ENCODE data around the gene ZFPM1.
"Not testable (repeated sequence)": the region's sequence is repeated elsewhere in the genome, so short reads cannot be mapped to it uniquely, and the experiment has no call there.

The ZFPM1 gene

GRCh38 chr16:88484505-88485365, 31.7 kb downstream of the ZFPM1 start:
- DNase-seq = no peak

DNA sequence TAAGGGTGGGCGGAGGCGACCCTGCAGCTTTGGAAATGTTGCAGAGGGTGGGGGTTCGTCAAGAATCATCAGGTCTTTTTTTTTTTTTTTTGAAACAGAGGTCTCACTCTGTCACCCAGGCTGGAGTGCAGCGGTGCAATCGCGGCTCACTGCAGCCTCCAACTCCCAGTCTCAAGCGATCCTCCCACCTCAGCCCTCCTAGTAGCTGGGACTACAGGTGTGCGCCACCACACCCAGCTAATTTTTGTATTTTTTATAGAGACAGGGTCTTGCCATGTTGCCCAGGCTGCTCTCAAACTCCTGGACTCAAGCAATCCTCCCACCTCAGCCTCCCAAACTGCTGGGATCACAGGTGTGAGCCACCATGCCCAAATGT, 32.3 kb downstream of the ZFPM1 start:
- DNase-seq = not testable (repeated sequence)

GRCh38 chr16:88486398-88487123, 33.5 kb downstream of the ZFPM1 start:
- DNase-seq = no peak

DNA sequence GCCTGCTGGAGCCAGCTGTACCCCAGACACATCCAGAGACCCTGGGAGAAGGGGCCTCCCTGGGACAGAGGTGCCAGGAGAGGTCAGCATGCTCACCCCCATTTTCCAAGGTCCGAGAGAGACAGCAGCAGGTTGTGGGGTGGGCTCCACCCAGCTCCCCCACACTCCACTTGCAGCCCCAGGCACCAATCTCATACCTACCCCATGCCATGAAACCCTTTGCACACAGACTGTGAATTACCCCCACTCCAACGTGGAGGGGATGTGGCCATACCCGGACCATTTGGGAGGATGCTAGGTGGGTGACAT, 34.0 kb downstream of the ZFPM1 start:
- no peak for DNase-seq

DNA sequence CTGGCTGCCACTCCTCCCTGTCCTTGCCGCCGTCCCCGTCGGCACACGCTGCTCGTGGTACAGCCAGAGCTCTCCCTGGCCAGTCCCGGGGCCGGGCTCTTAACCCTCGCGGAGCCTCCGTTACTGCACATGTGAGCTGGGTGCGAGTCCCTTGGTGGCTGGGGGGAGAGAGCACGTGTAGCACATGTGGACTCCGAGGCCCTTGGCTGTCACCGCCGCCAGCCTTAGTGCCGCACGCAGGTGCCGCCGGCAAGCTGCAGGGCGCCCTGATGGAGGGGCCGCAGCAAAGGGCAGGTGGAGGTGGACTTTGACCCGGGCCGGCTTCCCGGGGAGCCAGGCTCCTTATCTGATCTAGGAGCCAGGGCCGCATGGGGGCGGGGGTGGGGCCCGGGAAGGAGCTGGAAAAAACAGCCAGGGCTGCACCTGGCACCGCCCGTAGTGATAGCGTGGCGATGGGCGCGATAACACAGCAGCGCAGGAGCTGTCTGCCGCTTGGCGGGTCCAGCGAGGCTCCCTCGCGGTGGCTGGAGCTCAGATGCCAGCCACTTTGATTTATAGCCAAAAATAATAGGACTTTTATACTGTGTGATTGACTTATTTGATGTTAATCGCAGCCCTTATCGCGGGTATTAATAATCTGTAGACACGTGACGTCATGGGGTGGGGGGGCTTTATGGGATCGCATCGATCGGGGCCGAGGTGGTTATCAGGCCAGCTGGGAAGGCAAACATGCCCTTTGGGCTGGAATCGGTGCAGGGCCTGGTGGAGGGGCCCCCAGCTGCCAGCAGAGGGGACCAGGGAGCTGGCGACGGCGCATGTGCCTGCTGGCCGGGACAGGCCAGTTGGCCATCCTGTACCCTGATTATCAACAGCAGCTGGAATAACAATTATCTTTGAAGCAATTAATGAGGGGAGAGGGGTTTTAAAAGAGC, 35.1 kb downstream of the ZFPM1 start:
- no peak for DNase-seq

- DNase-seq = no peak
These were observed 36.2 kb downstream of the ZFPM1 start for GRCh38 chr16:88489163-88489741.

- DNase-seq = no peak
These were observed 38.0 kb downstream of the ZFPM1 start for GRCh38 chr16:88491001-88491559.

- DNase-seq = no peak
These were observed 38.7 kb downstream of the ZFPM1 start for GRCh38 chr16:88491560-88492310.

DNA sequence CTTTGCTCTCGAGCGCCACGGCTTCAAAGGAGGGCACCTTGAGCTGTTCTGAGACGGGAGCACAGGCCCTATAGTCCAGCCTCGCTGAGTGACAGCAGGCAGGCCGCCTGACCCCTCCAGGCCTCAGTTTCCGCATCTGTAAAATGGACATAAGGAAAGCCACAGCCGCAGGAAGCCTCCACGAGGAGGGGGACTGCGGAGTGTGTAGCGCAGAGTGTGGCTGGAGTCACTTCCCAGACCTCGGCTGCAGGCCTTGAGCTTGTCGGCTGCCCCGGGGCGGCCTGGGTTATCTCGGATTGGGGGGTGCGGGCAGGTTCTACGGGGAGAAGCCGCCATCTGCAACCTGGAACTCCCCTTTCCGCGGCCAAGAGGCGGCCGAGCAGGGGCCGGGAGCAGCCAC, 40.8 kb downstream of the ZFPM1 start:
- no peak for DNase-seq

GRCh38 chr16:88494335-88495154, 41.5 kb downstream of the ZFPM1 start:
- DNase-seq = no peak

- no peak for DNase-seq
These were observed 42.2 kb downstream of the ZFPM1 start for GRCh38 chr16:88495268-88495772.

DNA sequence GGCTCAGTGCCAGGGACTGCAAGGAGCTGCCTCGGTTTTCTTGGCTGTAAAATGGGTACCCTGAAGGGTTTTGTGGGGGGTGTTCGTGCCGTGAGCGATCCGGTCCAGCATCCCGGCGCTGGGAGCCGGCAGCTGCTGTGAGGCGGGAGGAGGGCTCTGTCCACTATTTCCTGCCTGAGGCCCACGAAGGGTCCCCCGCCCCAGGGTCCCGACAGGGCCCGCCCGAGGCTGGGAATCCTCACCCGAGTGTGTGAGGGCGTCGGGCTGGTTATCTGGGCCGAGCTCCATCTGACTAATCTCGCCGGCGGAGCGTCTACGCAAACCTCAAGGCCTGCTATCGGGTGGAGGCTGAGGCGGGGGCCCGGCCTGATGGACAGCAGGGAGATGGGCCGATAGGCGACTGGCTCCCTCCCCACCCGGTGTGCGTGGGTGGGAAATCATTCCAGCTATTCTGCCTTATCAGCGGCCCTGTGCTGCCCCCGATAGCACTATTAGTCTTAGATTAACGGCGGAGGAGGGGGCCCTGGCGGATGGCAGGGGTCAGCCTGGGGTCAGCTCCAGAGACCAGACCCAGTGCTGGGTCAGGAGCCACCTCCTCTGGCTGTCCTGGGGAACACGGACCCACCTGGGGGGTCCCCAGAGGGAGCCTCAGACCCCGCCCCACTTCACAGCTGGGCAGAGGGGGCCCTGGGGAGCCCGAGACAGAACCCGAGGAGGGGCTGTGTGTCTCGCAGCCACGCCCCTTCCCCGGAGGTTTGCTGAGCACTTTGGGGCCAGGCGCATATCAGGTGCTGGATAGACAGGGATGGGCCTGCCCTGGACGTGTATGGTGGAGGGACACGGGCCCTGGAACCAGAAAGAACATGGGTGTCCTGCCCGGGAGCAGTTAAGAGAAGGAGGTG, 44.7 kb downstream of the ZFPM1 start:
- no peak for DNase-seq

GRCh38 chr16:88498576-88499208, 45.6 kb downstream of the ZFPM1 start:
- no peak for DNase-seq

GRCh38 chr16:88499292-88499691, 46.2 kb downstream of the ZFPM1 start:
- DNase-seq = no peak

DNA sequence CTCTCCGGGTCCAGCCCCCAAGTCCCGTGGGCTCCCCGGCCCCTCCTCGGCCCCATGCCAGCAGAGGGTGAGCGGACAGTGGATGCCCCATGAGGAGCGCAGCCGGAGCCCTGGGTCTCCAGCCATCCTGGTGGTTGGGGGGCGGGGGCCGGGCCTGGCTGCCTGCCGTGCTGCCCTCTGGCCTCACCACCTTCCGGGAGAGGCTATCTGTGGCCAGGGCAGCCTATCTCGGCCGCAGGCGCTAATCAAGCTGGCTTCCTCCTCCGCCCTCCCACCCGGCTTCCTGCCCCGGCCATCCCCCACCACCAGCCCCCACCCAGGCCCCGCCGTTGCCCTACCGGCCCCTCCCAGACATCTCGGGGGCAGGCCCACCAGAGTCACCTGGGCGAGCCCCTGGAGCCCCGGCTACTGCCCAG, 46.8 kb downstream of the ZFPM1 start:
- DNase-seq = no peak

GRCh38 chr16:88500255-88500661, 47.2 kb downstream of the ZFPM1 start:
- DNase-seq = no peak

DNA sequence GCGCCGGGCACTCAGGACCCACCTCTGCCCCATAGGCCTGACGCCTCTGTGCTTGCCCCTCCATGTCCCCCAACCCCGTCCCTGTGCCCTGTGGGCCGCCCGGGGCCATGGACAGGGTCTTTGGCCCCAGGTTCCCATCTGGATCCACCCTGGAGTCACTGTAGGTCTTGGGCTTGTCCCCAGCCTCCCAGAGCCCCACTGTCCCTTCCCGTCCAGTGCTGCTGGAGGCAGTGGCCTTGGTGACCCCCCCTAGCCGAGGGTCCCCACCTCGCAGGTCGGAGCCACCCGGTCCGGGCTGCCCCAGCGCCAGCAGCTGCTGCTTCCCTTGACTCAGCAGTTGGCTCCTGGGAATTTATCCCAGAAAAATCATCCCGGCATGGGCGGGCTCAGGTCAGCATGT, 49.3 kb downstream of the ZFPM1 start:
- no peak for DNase-seq

- DNase-seq = no peak
These were observed 49.7 kb downstream of the ZFPM1 start for GRCh38 chr16:88502776-88503280.

DNA sequence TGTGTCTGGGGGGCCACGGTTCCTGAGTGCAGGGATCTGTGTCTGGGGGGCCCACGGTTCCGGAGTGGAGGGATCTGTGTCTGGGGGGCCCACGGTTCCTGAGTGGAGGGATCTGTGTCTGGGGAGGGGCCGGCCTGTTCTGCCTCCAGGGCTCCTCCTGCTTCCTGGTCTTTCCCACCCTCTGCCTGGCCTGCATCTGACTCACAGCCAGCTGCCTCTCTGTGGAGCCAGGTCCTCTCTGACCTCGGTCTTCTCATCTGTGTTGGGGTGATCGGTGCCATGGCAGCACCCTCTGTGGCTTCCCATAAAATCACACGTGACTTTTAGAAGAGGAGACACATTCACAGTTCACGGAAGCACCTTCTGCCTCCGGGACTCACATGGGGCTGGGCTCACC, 50.3 kb downstream of the ZFPM1 start:
- DNase-seq = no peak

All from NCI-H1092 treated with DMSO at 0.1 percent for 48 hours (cell line).